NCI-H2171 (cell line): Measurements from ENCODE around the gene ZNF488.

Experiments used
- DNase-seq: peaks from one replicate; lab custom pipeline; 2025; lab: John Stamatoyannopoulos, UW

Gene ZNF488

DNA sequence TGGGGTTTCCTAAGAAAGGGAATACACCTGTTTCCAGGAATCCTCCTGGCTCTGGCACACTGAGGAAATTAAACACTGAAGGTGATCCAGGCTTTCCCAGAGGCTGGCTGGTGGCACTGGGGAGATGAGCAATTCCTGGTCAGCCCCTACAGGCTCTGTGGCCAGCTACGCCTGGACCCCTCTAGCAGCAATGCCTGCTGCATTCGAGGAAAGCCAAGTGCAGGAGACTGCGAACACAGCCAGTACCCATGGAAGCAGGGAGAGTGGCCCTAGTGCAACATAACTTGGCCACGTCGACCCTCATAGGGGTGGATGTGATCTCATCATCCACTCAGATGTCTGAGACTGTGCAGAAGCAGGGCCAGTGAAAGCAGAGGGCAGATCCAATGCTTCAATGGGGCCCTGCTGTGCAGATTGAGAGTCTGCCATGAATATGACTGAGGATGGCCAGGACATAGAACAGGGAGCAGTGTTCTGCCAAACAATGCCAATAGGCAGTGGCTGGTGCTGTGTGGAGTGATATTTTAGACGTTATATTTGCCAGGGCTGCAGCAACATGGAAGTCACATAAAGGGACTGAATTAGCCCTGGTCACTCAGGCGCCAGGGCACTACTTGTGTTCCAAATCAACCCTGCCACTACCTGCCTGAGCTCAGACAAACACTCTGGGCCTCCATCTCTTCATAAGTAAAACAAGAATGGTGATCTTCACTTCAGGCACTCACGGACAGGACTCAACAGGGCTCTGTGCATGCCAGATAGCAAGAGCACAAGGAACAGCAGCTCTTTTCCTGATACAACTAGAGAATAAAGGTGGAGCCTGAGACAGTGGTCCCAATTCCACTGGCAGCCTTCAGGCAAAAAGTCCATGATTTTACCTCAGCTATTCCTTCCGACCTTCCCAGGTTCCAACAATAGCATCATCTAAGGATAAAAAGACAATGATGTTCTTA lies 2.4 kb downstream of the ZNF488 start:
- DNase-seq: no peak

GRCh38 chr10:47381103-47381395 lies 3.0 kb downstream of the ZNF488 start:
- DNase-seq: no peak

- DNase-seq: no peak
Measured at GRCh38 chr10:47380341-47381102, 3.6 kb downstream of the ZNF488 start.

DNA sequence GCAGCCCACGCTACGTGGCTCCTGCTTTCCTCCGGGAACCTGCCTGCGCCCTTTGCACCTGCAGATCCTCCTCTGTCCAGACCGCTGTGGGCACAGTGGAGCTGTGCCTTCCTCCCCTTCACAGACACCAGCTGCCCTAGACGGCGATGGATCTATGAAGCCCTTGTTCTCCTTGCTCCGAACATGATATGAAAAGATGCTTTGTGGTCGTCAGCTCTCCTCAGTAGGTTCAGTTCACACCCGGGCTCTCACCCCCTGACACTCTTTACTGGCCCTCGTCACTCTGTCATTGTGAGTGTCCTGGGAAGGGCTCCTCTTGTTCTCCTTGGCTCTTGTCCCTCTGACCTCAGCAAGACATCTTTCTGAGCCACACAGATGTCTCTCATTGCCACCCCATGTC lies 4.2 kb downstream of the ZNF488 start:
- no peak for DNase-seq

DNA sequence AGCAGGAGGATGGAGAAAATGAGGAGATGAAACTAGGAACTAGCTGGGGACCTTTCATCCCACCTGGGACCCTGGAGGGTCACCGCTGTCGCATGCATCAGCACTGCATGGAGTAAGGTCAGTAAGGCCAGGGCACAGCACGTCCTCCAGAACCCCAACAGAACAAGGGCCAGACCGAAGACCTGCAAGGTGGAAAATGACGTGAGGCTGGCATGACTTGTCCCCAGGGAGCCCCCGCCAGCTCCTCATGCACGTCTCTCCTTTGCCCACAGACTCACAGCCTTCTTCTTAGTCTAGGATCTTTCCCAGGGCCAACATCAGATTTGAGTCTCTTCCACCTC lies 4.7 kb downstream of the ZNF488 start:
- DNase-seq: no peak

- no peak for DNase-seq
Measured at GRCh38 chr10:47378606-47379444, 5.3 kb downstream of the ZNF488 start.

- no peak for DNase-seq
Measured at GRCh38 chr10:47378183-47378510, 5.9 kb downstream of the ZNF488 start.

DNA sequence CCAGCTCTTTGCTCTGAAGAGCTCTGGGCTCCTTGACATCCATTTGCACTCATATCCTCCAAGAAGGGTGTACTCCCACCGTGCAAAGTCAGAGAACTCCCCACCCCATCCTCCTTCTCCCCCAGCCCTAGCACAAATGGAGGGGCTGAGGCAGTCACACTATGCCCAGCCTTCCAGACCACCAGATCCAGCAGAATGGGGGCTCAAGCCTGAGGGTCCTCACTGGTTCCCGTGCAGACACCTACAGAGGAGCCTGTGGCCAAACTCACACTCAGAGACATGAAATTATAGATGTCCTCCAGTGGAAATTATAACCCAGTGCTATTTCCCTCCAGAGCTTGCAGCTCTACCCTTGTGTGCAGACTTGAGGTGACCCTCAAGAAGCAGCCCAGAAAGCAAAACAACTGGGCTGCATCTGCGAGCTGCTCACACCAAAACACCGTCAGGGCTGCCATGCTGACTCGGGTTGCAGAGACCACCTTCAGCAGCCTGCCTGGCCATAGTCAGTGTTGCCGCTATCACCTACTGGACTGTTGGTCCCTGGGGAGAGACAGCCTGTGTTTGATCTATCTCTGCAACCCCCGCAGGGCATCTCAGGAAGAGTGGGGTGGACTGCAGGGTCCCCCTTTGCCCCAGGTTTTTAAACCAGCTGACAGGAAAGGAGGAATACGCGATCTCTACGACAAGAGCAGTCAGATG lies 7.4 kb downstream of the ZNF488 start:
- DNase-seq: no peak

- DNase-seq: no peak
Measured at GRCh38 chr10:47374611-47375536, 9.2 kb downstream of the ZNF488 start.

GRCh38 chr10:47372726-47373125 lies 11.4 kb downstream of the ZNF488 start:
- no peak for DNase-seq

DNA sequence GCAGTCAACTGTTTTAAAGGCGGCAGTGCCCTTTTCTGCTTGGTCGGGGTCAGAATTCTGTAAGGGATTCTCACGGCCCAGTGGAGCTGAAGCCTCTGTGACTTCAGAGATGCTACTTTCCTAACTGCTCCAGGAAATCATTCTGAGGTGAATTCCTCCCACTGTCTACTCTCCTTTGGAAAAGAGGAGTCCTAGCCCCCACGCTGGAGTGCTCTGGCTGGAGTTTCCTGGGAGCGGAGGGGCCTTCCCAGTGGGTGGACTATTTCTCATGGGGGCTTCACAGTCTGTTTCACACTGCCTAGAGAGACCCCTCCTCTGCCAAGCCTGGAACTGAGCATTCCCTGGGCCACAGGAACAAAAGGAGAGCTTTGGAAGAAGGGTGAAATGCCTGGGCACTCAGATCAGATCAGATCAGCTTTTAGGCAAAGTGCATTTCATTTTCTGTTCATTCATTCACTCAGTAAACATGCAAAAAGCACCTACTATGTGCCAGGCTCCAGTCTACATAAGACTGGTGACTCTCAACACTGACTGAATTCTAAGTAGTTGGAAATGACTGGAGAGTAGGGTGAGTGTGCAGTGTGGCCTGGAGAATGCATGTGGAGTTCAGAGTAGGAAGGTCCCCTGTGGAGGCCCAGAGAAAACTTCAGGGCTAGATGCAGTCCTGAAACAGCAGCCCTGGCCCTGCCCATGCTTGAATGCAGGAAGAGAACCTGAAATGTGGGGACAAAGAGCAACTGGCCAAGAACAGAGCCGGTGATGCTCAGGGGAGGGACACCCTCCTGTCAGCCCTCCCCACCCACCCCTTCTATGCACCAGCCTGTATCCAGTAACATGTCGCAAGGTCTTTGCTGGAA lies 12.2 kb downstream of the ZNF488 start:
- no peak for DNase-seq

DNA sequence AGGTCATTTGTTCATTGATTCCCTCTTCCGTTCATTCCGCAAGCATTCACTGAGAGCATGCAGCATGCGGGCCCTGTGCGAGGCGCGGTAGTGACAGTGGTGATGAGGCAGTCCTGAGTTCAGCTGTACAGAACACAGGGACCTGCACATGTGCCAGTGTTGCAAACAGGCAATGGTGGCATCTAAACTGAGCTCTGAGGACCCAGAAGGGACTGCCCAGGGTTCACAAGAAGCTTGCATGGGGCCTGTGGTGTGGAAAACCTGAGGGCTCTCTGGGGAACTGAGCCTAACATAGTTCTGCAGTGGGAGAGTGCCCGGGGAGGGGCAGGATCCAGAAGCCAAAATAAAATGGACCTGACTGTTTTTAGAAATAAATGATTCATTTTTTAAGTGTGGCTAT lies 13.2 kb downstream of the ZNF488 start:
- DNase-seq: no peak

- DNase-seq: no peak
Measured at GRCh38 chr10:47370015-47370767, 13.9 kb downstream of the ZNF488 start.

- no peak for DNase-seq
Measured at GRCh38 chr10:47369251-47369894, 14.7 kb downstream of the ZNF488 start.

- DNase-seq: no peak
Measured at GRCh38 chr10:47368431-47369180, 15.5 kb downstream of the ZNF488 start.

- no peak for DNase-seq
Measured at GRCh38 chr10:47367646-47368045, 16.4 kb downstream of the ZNF488 start.

- DNase-seq: no peak
Measured at GRCh38 chr10:47366731-47367460, 17.2 kb downstream of the ZNF488 start.
